SIG-M5 (cell line): ENCODE data around the gene HOMEZ.
"Not testable (repeated sequence)": the region's sequence is repeated elsewhere in the genome, so short reads cannot be mapped to it uniquely, and the experiment has no call there.

Experiments used
- DNase-seq: peaks from one replicate; lab custom pipeline; 2025; lab: John Stamatoyannopoulos, UW

Gene HOMEZ

DNA sequence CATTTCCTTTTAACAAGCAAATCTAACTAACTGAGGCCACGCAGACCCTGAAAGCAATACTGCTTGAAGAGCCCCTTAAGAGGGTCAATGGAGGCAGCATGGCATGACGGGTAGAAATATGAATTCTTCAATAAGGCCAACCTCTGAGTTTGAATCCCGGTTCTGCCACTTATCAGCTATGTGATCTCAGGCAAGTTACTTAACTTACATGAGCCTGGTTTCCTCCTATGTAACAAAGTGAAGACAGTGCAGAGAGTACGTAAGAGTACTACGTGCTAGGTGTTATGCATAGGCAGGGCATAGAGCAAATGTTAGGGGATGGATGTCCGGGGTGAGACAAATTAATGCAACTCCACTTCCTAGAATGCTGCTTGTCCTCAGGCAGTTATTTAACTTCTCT is 4.7 kb downstream of the HOMEZ start:
- DNase-seq, result no peak

DNA sequence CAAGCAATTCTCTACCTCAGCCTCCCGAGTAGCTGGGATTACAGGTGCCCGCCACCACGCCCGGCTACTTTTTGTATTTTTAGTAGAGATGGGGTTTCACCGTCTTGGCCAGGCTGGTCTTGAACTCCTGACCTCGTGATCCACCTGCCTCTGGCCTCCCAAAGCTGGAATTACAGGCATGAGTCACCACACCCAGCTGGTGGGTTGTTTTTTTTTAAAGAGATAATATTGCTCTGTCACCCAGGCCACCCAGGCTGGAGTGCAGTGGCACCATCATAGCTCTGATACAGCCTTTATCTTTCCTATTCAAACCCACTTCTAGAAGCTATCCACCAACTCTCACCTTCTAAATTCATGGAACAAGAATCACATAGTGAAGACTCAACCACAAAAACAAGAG is 8.0 kb downstream of the HOMEZ start:
- not testable (repeated sequence) for DNase-seq

DNA sequence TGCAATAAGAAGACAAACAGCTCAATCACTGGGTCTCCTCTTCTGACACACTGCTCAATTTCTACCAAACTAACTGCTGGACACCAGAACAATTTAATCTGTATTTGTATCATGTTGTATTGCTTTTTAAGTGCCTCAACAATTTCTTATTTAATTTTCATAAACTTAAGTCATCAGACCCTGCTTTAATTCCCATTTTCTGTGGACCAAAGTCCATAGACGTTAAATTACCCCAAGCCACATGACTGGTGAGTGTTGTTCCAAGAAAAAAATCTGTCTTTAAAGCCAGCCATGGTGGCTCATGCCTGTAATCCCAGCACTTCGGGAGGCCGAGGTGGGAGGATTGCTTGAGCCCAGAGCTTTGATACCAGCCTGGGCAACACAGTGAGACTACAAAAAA is 8.7 kb downstream of the HOMEZ start:
- no peak for DNase-seq

DNA sequence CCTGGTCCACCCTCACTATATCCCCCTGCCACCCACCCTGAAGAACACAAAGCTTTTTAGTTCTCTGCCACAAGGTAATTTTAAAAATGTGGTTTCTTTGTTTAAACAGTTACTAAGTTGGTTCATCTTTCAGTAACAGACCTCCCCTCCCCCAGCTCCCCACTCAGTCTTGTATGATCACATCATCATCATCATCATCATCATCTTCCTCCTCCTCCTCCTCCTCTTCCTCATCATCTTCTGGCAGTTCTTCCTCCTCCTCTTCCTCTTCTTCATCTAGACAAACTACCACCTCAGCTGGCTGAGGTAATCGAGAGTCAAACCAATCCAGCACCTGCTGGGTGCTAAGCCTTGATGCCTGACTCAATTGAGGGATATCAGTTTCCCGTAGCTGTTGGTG is 10.5 kb downstream of the HOMEZ start:
- no peak for DNase-seq

GRCh38 chr14:23269193-23269592 is 16.7 kb downstream of the HOMEZ start:
- no peak for DNase-seq

- not testable (repeated sequence) for DNase-seq
Measured at GRCh38 chr14:23260849-23261248, 25.1 kb downstream of the HOMEZ start.

GRCh38 chr14:23259426-23259825 is 26.5 kb downstream of the HOMEZ start:
- DNase-seq, result no peak

- no peak for DNase-seq
Measured at GRCh38 chr14:23258256-23258655, 27.7 kb downstream of the HOMEZ start.

GRCh38 chr14:23252420-23253333 is 33.3 kb downstream of the HOMEZ start:
- no peak for DNase-seq

DNA sequence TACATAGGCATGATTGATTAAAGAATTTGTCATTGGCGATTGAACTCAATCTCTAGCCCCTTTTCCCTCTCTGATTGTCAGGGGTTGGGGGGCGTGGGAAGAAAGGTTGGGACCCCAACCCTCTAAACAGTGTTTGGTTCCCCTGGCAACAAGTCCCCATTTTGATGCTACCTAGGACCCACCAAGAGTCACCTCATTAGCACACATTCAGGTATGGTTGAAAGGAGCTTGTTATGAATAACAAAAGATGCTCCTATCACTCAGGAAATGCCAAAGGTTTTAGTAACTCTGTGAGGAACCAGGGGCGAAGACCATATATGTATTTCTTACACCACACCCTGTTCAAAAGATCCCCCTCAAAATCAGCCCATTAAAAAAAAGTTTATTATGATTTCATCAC is 33.9 kb downstream of the HOMEZ start:
- no peak for DNase-seq

GRCh38 chr14:23249824-23250223 is 36.1 kb downstream of the HOMEZ start:
- no peak for DNase-seq

- DNase-seq, result no peak
Measured at GRCh38 chr14:23248601-23249000, 37.3 kb downstream of the HOMEZ start.

DNA sequence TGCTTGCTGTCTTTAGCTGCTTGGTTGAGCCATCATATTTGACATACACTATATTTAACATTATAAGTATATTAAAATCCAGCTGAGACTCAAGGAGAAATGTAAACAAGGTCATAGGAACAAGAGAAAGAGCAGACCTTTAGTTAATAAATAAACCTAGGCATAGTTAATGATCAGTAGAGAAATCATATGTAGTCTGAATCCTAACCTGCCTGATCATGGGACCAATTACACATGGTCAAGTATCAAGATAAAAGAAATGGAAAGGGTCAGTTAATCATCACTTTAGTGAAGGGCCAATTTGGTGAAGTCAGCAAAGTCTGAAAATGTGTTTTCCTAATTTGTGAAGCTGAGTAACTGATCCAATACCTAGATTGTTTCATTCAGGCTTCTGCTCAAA is 40.6 kb downstream of the HOMEZ start:
- DNase-seq, result no peak

- DNase-seq, result no peak
Measured at GRCh38 chr14:23243066-23243465, 42.9 kb downstream of the HOMEZ start.

DNA sequence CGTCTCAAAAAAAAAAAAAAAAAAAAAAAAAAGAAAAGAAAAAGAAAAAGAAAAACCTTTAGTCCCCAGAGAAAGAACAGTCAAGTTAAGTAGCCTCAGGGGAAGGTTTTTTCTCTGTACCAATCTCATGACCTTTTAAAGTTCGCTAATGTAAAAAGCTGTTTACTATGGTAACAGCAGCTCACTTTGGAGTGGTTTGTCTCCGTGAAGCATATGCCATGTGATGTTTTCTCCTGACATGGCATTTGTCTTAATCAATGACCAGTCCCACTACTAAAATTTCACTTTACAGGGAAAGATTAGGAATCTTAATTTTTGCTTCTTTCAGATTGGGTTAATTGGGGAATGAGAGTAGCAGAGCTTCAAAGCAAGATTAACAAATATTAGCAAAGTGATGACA is 43.9 kb downstream of the HOMEZ start:
- DNase-seq, result no peak

DNA sequence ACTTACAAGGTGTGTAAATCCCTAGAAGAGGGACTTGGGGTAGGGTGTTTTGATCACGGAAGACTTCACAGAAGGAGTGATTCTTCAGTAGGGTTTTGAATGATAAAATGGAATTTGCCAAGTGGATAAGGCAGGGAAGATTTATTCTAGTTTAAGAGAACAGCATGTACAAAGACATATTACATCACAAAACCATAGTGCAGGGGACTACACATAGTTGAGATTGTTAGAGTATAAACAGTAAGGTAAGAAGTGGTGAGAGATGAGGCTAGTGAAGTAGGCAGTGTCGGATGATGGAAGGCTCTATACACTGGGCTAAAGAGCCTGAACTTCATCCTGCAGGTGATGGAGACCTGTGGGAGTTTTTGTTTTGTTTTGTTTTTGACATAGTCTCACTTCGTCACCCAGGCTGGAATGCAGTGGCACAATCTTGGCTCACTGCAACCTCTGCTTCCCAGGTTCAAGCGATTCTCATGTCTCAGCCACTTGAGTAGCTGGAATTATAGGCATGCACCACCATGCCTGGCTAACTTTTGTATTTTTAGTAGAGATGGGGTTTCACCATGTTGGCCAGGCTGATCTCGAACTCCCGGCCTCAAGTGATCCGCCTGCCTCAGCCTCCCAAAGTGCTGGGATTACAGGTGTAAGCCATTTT is 44.7 kb downstream of the HOMEZ start:
- DNase-seq, result not testable (repeated sequence)

DNA sequence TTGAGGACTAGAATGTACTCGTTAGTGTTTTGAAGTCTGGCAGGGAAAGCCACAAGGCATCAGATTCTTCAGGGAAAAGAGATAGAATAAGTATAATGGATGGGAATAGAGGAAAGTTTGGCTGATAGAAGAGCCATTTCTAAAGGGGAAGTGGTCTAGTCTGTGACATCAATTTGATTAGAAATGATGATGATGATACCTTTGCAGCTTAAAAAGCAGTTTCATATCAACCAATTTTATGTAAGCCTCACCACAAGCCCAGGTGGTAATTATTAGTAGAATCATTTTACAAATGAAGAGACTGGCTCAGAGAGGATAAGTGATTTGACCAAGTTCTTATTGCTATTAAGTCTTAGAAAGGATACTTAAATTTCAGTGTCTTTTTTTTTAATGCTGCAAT is 45.3 kb downstream of the HOMEZ start:
- DNase-seq, result no peak

DNA sequence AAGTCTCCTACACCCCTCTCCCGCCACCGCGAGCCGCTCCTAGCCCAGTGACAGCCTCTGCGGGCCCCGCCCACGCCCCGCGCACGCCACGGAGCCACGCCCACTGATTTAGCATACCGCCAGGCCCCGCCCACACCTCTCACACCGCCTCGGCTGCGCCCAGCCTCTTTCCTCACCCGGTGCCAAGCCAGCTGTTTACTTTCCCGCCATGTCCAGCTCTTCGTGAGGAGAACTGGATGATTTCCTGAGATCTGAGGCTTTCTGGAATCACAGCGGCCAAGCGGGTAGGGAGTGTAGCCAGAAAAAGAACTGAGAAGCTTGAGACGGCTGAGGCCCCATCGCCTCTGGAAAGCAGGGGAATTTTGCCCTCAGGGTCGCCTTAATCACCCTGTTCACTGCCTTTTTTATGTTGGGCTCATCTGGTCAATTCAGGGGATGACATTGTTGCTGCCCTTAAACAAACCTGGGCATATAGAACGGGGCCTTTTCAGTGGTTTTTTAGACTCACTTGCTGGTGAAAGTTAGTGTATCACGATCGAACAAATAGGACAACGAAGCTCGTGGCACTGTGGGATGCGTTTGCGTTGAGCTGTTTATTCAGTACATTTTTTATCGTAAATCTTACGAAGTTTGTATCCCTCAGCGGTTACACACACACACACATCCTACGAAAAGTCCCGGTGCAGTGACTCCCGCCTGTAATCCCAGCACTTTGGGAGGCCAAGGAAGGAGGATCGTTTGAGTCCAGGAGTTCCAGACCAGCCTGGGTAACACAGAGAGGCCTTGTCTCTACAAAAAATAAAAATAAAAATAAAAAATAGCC is 47.9 kb downstream of the HOMEZ start, which contains the start of gene RNF212B:
RNF212B (plus strand) TSS at position 165 of the 823 bp plus-strand sequence. CDS start 2,410 bp downstream, outside the sequence.
- DNase-seq, result peak; percentile 10

DNA sequence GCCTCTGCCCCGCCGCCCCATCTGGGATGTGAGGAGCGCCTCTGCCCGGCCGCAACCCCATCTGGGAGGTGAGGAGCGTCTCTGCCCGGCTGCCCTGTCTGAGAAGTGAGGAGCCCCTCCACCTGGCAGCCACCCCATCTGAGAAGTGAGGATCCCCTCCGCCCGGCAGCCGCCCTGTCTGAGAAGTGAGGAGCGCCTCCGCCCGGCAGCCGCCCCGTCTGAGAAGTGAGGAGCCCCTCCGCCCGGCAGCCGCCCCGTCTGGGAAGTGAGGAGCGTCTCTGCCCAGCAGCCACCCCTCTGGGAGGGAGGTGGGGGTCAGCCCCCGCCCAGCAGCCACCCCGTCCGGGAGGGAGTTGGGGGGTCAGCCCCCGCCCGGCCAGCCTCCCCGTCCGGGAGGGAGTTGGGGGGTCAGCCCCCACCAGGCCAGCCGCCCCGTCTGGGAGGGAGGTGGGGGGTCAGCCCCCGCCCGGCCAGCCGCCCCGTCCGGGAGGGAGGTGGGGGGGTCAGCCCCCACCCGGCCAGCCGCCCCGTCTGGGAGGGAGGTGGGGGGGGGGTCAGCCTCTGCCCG is 53.6 kb downstream of the HOMEZ start:
- not testable (repeated sequence) for DNase-seq

- no peak for DNase-seq
Measured at GRCh38 chr14:23228812-23229211, 57.1 kb downstream of the HOMEZ start.

DNA sequence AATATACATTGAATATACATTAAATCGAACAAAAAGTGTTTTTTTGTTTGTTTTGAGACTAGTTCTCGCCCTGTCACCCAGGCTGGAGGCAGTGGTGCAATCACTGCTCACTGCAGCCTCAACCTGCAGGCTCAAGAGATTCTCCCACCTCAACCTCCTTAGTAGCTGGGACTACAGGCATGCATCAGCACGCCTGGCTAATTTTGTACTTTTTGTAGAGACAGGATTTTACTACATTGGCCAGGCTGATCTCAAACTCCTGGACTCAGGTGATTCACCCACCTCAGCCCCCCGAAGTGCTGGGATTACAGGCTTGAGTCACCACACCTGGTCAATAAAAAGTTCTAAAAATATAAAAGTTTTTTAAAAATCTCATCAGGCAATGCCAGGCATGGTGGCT is 58.4 kb downstream of the HOMEZ start:
- DNase-seq, result no peak

DNA sequence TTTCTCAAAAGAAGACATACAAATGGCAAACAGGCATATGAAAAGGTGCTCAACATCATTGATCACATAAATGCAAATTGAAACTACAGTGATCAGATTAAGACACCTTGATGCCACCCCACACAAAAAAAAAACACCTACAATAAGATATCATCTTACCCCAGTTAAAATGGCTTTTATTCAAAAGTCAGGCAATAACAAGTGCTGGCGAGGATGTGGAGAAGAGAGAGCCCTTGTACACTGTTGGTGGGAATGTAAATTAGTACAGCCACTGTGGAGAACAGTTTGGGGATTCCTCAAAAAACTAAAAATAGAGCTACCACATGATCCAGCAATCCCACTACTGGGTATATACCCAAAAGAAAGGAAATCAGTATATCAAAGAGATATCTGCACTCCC is 61.0 kb downstream of the HOMEZ start:
- DNase-seq, result not testable (repeated sequence)
